Measurements from ENCODE around the gene ARHGEF12. TPM values are rescaled to one million over a fixed set of nuclear protein-coding genes. Genes with fewer than 3 reads are reported as not detected.

ARHGEF12 gene
- total and polyA plus RNA-seq, 8 donors = 13.8 to 74.7 (median 38.4) TPM

DNA sequence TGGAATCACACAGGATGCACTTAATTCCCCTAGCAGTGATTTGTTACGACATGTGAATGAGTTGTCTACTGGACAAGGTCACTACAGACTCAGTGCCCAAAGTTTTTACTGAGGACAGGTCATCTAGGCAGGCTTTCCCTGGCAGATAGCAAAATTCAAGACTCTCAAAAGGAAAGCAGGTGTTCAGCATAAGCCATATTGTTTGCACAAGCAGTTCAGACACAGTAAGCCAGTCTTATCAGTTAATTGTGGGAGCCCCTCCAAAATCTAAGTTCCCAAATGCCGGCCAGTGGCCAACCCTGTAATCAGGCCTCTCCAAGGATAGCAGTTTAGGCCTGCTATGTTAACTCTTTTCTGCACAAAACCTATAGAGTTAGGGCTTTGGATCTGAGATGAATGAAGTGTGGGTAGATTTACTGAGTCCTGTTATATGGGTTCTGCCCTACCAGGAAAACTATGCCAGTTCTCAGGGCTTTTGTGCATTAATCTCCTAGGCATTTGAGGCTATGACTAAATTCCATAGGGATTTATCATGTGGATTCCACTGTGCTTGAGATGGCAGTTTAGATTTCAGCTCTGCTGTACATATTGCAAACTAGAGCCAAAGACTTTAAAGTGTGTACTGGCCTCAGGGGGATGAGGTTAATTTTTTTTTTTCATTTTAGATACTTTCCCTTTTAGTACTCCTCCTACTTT lies 4.8 kb upstream of the ARHGEF12 start:
- no peak overlapping the region for H3K4me3 ChIP-seq
- FAIRE-seq (no peak), DNase-seq (peak in 4 of 6 donors; percentile 42 to 59 (median 48)), ATAC-seq (peak in 3 of 4 donors; percentile 2 to 33 (median 19))
- peaks cover 6 to 34% (median 32%) of the 10 kb centered on the region in 3 donors for H3K4me1 ChIP-seq
- H3K36me3 ChIP-seq = no peaks in the 10 kb centered on the region
- H3K27me3 ChIP-seq = no peaks in the 10 kb centered on the region
- TF ChIP-seq, protein P1, sequence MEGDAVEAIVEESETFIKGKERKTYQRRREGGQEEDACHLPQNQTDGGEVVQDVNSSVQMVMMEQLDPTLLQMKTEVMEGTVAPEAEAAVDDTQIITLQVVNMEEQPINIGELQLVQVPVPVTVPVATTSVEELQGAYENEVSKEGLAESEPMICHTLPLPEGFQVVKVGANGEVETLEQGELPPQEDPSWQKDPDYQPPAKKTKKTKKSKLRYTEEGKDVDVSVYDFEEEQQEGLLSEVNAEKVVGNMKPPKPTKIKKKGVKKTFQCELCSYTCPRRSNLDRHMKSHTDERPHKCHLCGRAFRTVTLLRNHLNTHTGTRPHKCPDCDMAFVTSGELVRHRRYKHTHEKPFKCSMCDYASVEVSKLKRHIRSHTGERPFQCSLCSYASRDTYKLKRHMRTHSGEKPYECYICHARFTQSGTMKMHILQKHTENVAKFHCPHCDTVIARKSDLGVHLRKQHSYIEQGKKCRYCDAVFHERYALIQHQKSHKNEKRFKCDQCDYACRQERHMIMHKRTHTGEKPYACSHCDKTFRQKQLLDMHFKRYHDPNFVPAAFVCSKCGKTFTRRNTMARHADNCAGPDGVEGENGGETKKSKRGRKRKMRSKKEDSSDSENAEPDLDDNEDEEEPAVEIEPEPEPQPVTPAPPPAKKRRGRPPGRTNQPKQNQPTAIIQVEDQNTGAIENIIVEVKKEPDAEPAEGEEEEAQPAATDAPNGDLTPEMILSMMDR (IDR thresholded peaks at IDR 0.05) = no peak
- 15 to 18% methylated on average over 2 of the region's 2 CpGs for WGBS, 2 donors
- intact Hi-C loops (cut with DNase I) = no loop called here
- no peaks in the 10 kb centered on the region for H3K9me3 ChIP-seq
- peak overlapping the region in 3 of 4 donors; percentile 4 to 52 (median 51) for H3K27ac ChIP-seq

DNA sequence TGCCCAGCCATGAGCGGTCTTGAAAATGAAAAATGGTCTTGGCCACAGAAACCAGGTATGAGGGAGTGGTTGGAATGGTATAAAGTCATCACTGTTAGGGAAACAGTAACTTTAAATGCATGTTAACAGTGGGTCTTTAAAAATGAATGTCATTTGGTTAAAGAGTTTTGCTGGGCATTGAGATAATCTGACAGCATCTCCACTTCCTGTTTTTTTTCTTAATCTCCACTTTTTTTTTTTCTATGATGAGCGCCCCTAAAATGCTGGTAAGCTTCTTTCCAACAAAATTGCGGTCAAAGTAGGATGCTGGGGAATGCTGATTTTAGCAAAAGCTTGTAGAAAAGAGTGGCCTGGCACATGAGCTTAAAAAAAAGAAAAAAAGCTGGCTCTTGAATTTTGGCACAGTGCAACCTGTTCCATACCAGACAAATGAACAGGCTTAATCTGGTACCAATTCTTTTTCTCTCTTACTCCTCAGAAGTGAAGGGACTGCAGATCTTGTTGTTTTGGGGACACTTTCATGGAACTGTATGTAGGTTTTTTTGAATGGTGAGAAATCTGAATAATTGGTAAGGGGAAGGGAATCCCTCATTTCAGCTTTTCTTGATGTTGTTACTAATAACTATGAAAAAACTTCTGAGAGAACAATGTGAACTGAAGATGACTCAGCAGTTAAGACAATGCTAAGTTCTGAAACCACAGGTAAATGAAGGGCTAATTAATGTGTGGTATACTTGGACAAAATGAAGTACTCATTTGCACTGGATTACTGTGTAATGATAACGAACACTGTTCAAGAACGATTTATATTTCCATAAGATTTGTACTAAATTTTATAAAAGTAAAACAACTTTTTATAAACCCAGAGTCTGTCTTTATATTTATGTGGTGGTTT lies 3.1 kb upstream of the ARHGEF12 start:
- intact Hi-C loops (cut with DNase I) = no loop called here
- TF ChIP-seq, protein P1 (IDR thresholded peaks at IDR 0.05) = no peak
- no peaks in the 10 kb centered on the region for H3K9me3 ChIP-seq
- H3K4me3 ChIP-seq = no peak overlapping the region
- 91 to 92% methylated on average over 5 of the region's 5 CpGs for WGBS, 2 donors
- peaks cover 3 to 23% (median 19%) of the 10 kb centered on the region in 3 donors for H3K4me1 ChIP-seq
- DNase-seq (no peak), FAIRE-seq (no peak), ATAC-seq (no peak)
- no peak overlapping the region for H3K27ac ChIP-seq
- H3K36me3 ChIP-seq = no peaks in the 10 kb centered on the region
- H3K27me3 ChIP-seq = no peaks in the 10 kb centered on the region

DNA sequence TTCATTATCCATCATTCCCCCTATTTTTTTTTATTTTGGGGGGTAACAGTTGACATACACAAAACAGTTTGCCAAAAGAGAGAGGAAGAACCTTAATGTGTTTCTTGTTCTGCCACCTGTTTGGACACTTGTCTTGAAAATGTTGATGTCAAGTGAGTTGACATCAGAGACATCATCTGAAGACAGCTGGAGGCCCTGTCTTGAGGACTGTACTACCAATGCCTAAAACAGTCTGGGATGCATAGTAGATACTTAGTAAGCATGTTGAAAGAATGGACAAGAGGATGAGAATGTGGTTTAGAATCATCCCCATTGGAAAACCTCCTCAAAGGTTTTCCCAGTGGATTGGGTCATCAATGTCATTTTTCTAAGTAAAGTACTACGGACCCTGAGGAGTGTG lies 2.4 kb upstream of the ARHGEF12 start:
- intact Hi-C loops (cut with DNase I) = no loop called here

DNA sequence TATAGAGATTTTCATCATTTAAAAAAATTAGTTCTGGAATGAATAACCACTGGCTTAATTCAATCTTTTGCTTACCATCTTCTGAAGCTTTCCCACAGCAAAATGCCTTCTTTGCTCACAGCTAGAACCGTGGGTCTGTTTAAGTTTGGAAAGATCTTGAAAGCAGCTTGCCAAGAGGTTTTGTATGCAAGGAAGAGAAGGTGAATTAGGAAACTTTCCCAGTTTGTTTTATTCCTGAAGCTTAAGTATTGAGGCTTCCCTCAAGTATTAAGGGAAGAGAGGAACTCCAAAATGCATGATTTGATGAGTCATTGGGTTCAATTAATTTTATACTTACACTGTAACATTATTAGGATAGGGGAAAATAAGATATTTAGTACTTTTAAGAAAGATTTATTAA lies 1.9 kb upstream of the ARHGEF12 start:
- TF ChIP-seq, protein P1 (IDR thresholded peaks at IDR 0.05) = no peak
- no peak overlapping the region for H3K4me3 ChIP-seq
- H3K36me3 ChIP-seq = no peaks in the 10 kb centered on the region
- intact Hi-C loops (cut with DNase I) = no loop called here
- ATAC-seq = no peak
- H3K27me3 ChIP-seq = no peaks in the 10 kb centered on the region
- peaks cover 13 to 30% (median 19%) of the 10 kb centered on the region in 3 donors for H3K4me1 ChIP-seq
- no peak overlapping the region for H3K27ac ChIP-seq
- 43 to 49% methylated on average over 1 of the region's 1 CpG for WGBS, 2 donors
- no peaks in the 10 kb centered on the region for H3K9me3 ChIP-seq
- no peak for FAIRE-seq
- no peak for DNase-seq

More for the DNA sequence above, 2.4 kb upstream of the ARHGEF12 start:
- H3K36me3 ChIP-seq = no peaks in the 10 kb centered on the region
- H3K27me3 ChIP-seq = no peaks in the 10 kb centered on the region
- no peaks in the 10 kb centered on the region for H3K9me3 ChIP-seq
- H3K4me1 ChIP-seq = peaks cover 9 to 30% (median 19%) of the 10 kb centered on the region in 3 donors
- no peak for ATAC-seq
- DNase-seq = no peak
- FAIRE-seq = no peak
- TF ChIP-seq, protein P1 (IDR thresholded peaks at IDR 0.05) = no peak
- H3K27ac ChIP-seq = no peak overlapping the region
- WGBS, 2 donors = 66 to 78% methylated on average over 1 of the region's 1 CpG
- no peak overlapping the region for H3K4me3 ChIP-seq

Measured in pancreas (tissue), 10 donors.